Stomach (tissue), 4 donors: Measurements from ENCODE around the gene RNF112.

Experiments
- POLR2A ChIP-seq, 4 donors: fragments of 450-650 bp; IDR thresholded peaks; one replicate each; pipeline ENCODE4 v1.6.1; 2016; ENCODE audit warnings: antibody characterized with exemption in 4 of 4, control low read depth in 2 of 4, mild to moderate bottlenecking in 1 of 4, moderate library complexity in 1 of 4
- POLR2AphosphoS5 ChIP-seq, 3 donors: sonication (generic); formaldehyde crosslinking; IDR thresholded peaks; one replicate each; pipeline ENCODE4 v1.6.1; 2016; ENCODE audit warnings: antibody characterized with exemption in 3 of 3
- TF ChIP-seq, protein P1 (sequence below), 7 experiments: fragments of 450-650 bp in 4 of 7; fragments of 200-600 bp in 3 of 7; sonication (generic) in 3 of 7; IDR thresholded peaks; one replicate each; pipeline ENCODE4 v1.5.1; 2016 to 2019; ENCODE audit warnings: antibody characterized with exemption in 7 of 7, control low read depth in 2 of 7, mild to moderate bottlenecking in 1 of 7

DNA sequence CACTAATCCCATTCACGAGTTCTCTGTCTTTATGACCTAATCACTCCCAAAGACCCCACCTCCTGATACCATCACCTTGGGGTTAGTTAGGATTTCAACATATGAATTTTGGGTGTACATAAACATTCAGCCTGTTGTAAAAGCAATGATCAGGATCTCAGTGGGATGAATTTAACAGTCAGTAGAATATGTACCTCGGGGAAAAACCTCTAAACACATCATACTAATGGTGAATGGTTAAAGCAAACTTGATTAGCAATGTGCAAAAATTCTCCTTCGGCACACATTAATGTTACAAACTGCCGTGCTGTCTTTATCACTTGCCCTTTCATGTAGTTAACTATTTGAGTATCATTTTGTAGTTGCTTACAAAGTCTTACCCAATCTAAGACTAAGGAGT, 10.2 kb downstream of the RNF112 start:
- TF ChIP-seq, protein P1, sequence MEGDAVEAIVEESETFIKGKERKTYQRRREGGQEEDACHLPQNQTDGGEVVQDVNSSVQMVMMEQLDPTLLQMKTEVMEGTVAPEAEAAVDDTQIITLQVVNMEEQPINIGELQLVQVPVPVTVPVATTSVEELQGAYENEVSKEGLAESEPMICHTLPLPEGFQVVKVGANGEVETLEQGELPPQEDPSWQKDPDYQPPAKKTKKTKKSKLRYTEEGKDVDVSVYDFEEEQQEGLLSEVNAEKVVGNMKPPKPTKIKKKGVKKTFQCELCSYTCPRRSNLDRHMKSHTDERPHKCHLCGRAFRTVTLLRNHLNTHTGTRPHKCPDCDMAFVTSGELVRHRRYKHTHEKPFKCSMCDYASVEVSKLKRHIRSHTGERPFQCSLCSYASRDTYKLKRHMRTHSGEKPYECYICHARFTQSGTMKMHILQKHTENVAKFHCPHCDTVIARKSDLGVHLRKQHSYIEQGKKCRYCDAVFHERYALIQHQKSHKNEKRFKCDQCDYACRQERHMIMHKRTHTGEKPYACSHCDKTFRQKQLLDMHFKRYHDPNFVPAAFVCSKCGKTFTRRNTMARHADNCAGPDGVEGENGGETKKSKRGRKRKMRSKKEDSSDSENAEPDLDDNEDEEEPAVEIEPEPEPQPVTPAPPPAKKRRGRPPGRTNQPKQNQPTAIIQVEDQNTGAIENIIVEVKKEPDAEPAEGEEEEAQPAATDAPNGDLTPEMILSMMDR (IDR thresholded peaks at IDR 0.05), result no peak
- no peak for TF ChIP-seq POLR2AphosphoS5 (IDR thresholded peaks at IDR 0.05)
- no peak for TF ChIP-seq POLR2A (IDR thresholded peaks at IDR 0.05)
